ENCODE results near the gene PIEZO2.

PIEZO2 gene

DNA sequence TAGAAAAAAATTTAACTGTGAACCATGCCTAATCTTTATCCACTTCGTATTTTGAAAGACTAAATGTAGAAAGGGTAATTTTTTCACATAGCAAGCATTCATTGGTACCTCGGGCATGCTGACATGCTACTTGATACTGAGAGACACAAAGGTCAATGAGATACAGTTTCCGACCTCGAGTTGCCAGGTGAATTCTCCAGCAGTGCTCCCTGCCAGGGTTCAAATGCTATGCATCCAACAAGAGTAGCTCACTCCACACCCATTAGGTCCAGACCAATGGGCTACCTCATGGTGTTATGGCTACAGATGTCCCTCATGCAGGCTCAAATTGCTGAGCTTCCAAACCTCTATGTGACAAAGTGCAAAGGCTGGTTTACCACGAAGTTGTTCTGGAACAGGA lies 305.8 kb downstream of the PIEZO2 start:
- no peak for DNase-seq (ENCODE audit: low spot score)

GRCh38 chr18:10842861-10843260 lies 306.5 kb downstream of the PIEZO2 start:
- no peak for DNase-seq (ENCODE audit: low spot score)

DNA sequence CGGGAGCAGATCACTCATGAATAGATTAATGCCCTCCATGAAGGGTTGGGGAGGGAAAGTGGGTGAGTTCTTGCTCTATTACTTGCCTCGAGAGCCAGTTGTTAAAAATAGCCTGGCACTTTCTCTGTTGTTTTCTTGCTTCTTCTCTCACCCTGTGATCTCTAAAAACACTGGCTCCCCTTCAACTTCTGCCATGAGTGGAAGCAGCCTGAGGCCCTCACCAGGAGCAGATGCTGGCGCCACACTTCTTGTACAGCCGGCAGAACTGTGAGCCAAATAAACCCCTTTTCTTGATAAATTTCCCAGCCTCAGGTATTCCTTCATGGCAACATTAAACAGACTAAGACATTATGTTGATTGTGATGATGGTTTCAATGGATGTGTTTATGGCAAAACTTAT lies 307.0 kb downstream of the PIEZO2 start:
- no peak for DNase-seq (ENCODE audit: low spot score)

DNA sequence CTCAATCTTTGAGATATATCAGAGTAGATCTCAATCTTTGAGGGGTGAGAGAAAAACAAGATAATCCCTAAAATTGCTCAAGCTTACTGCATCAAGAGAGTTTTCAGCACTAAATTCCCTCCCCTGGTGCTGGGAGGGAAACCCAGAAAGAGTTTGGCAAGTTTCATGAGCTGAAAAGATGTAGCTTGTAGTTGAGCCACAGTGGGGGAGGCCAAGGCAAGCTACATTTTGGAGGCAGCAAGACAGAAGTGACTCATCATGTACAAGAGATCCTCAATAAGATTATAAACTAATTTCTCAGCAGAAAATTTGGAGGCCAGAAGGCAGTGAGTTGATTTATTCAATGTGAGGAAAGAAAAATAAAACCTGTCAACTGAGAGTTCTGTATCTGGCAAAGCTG lies 308.2 kb downstream of the PIEZO2 start:
- no peak for DNase-seq (ENCODE audit: low spot score)

DNA sequence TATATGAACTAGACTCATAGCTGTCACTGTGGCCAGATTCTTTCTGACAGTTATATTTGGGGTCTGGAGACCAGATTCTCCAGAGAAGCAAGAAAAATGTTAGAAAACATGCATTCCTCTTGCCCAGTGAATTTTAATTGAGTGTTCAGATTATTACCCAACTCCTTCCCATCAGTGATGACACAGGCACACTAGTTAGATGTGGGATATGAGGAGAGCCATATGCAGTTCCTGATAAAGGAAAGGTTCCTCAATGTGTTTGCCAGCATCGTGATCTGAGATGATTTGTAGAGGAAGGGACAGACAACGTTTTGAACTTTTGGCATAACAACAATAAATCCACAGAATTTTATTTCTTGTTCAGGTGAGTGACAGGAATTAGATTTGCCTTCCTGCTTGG lies 308.6 kb downstream of the PIEZO2 start:
- no peak for DNase-seq (ENCODE audit: low spot score)

- no peak for DNase-seq (ENCODE audit: low spot score)
These were observed 309.9 kb downstream of the PIEZO2 start for GRCh38 chr18:10839421-10839820.

- no peak for DNase-seq (ENCODE audit: low spot score)
These were observed 310.8 kb downstream of the PIEZO2 start for GRCh38 chr18:10838553-10838952.

- no peak for DNase-seq (ENCODE audit: low spot score)
These were observed 315.1 kb downstream of the PIEZO2 start for GRCh38 chr18:10834128-10834815.

DNA sequence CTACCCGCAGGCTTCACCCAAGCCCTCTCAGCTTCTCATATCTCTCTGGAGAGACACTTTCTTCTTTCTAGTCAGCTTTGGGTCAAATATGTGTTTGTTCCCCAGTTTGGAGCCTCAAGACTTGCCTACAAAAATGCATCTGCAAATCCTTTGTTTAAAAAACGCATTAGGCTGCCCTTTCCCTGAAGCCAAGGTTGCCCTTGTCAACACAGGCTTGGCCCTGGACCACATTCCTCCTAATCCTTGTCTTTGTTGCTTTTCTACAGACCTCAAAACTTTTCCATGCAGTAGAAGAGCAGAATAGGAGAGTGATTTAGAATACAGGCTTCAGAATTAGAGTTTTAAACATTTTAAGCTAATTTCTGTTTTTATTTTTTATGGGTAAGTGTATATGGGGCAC lies 315.7 kb downstream of the PIEZO2 start:
- DNase-seq (ENCODE audit: low spot score) = no peak

GRCh38 chr18:10826400-10826799 lies 323.0 kb downstream of the PIEZO2 start:
- DNase-seq (ENCODE audit: low spot score) = no peak

- no peak for DNase-seq (ENCODE audit: low spot score)
These were observed 326.9 kb downstream of the PIEZO2 start for GRCh38 chr18:10822456-10822855.

GRCh38 chr18:10820681-10821080 lies 328.7 kb downstream of the PIEZO2 start:
- no peak for DNase-seq (ENCODE audit: low spot score)

DNA sequence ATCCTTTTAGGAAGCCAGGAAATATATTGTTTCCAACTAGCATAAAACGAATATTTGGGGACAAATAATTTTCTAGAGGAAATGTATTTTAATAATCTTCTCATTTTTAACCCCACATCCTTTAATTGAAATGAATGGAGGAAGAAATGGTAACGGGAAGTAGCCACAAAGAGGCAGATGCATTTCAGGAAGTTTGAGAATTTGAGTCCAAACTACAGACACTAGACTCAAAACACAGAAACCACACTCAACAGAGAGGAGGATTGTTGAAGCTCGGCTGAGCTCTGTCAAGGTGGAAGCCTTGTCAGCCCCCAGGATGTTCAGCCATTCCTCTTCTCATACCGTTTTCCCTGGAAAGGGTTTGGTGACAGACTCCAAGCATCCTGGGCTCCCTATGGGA lies 335.0 kb downstream of the PIEZO2 start:
- no peak for DNase-seq (ENCODE audit: low spot score)

DNA sequence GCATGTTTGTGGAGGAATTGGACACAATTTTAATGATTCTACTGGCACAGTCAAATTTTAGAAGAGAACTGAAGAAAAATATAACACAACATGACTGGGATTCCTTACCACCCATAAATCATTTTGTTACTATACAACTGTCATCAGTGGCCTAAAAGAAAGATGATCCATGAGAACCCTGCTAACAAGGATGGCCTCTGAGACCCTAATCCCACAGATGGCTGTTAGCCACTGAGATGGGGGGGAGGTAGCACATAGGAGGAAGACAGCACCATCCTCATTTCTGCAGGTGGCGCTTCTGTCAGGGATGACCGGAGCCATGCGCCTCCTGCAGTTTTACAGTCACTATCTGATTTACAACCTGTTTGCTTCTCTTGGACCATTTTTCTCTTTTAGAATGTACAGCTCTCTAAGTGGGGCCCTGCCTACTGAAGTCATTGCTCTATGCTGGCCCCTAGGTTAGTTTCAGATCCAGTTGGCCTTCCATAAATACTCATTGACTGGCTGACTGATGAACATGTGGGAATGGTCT lies 343.7 kb downstream of the PIEZO2 start:
- DNase-seq (ENCODE audit: low spot score) = no peak

DNA sequence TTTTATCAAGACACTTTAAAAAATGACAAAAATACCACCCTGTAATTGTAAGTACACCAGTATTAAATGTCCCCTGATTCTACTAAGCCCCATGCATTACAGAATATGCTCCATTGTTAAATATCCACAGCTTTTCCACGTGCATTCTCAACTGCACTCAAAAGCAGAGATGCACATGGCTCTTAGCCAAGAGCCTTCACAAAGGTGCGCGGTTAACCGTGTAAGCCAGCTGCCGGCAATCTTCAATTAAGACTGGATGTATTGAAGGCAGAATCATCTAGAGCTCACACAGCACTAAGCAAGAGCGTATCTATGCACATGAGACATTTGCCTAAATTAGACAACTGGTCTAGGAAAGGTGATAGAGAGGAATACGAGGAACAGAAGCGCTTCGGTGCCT lies 345.2 kb downstream of the PIEZO2 start:
- no peak for DNase-seq (ENCODE audit: low spot score)

DNA sequence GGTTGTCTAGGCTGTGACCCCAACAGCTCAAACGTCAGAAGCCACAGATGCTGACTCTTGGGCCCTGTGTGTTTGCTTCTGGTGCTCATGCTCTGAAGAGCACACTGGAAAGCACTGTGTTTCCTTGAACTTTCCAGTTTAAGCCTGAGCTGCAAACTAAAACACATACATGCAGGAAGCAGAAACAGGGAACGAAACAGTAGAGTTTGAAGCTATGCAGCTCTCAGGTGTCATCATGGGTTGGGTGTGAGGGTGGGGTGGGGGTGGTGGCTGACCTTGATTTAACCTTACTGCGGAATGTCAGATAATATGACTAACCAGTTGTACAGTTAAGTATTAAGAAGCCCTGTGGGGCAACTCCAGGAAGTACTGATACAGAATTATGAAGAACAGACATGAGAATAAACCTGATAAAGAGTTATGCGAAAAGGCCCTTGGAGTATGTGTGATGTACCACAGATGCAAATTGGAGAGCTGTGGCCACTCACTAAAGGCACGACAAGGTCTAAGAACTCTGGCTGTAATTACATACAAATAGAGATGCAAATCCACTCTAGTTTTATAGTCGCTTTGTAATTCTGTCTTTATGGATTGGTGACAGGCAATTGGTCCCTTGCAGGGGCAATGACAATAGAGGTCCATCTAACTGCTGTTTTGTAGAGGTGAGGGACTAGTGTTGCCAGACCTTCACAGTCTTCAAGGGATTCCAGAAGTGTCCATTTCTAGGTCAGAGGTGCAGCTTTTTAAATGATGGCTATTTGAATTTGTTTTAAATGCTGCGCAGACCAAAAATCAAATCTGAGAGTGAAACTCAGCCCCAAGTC lies 350.4 kb downstream of the PIEZO2 start:
- DNase-seq (ENCODE audit: low spot score) = no peak

DNA sequence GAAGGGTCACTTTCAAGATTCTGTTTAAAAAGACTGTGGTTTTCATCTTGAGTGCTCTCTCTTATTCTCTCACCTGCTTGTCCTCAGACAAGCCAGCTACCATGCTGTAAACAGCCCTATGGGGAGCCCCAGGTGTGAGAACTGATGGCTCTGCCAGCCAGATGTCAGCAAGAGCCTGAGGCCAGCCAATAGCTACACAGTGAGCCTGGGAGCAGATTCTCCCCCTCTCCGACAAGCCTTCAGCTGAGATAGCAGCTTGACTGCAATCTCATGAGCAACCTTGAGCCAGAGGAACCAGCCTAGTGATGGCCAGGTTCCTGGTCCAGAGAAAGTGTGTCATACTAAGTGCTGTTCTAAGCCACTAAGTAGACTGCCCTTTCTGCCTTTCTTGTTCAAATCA lies 351.5 kb downstream of the PIEZO2 start:
- no peak for DNase-seq (ENCODE audit: low spot score)

DNA sequence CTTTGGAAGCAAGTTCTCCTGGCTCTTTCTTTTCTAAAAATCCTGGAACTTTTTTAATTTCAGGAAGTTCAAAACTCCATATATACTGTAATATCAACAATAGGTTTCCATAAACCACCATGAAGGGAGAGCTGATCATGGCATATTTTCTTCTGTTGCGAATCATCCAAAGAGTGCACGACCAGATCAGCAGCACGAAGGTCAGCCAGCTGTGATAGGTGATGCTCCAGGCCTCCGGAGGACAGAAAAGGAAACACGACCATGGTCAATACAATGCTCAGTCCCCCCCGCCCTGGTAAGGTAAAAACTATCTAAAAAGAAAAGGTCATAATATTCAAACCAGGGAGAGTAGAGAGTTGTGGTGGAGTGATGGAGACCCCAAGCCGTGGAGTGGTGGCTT lies 354.6 kb downstream of the PIEZO2 start:
- DNase-seq (ENCODE audit: low spot score) = no peak

GRCh38 chr18:10793730-10794370 lies 355.5 kb downstream of the PIEZO2 start:
- DNase-seq (ENCODE audit: low spot score) = no peak

- DNase-seq (ENCODE audit: low spot score) = no peak
These were observed 357.2 kb downstream of the PIEZO2 start for GRCh38 chr18:10792181-10792580.

DNA sequence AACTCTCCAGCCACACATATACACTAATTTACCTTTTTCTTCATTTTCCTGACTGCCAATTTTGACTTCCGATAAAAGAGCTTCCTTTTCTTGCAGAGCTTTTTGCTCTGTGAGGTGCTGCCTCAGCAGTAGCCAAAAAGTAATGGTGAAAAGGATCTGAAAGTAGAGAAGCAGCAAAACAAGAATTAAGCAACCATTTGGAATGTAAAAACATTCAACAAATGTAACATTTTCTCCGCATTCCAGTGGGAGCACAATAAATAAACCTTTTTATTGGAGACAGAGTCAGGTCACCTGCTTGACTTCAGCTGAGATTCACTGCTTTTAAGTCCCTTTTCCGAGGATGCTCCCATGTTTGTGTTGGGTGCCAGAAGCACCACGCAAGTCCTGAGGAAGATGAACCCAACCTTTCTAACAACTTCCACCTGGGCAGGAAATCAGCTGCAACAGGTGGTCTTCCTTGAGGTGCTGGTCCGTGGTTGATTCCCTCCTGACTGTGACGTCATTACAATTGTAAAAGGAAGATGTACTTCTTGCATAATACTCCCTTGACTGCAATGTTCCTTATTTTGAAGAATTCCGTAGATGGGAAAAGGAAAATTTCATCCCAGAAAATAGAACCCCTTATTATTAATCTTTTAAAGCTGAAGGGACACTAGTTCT lies 358.1 kb downstream of the PIEZO2 start:
- DNase-seq (ENCODE audit: low spot score) = no peak

DNA sequence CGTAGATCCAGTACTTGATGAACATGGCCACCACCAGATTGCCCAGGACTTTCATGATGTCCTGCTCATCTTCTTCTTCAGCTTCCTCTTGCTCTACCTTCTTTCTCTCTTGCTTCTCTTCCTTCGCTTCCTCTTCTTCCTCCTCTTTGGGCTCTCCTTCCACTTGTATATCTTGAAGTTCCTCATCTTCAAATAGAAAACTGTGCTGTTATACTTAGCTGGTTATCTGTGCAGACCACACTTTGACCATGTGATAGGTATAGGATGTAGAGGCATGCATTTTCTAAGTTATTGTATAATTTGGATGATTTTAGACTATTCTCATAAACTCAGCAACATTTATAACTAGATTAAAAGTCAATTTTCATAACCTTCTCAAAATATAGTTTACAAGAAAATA lies 360.2 kb downstream of the PIEZO2 start:
- DNase-seq (ENCODE audit: low spot score) = no peak

Measured in germinal center (tissue), 1 donor.